Endothelial cell of umbilical vein (primary cell): Measurements from ENCODE around the gene CRYGS. TPM values are rescaled to one million over a fixed set of nuclear protein-coding genes. Genes with fewer than 3 reads are reported as not detected.

Experiments
- BruUV-seq: library from RNA; stranded (reverse); fragments of 400-500 nt; replicated peaks from 2 replicates; lab custom pipeline; 2021; lab: Mats Ljungman, UMichigan
- CTCF ChIA-PET: fragments of 300-600, 350-600 bp; sonication (Branson Sonifier 250); formaldehyde crosslinking; loops from one replicate; lab custom pipeline; 2021; ENCODE audit warnings: antibody characterized with exemption, inconsistent platforms; lab: Charles Lee
- POLR2A ChIA-PET: fragments of 300-600, 350-600 bp; sonication (Branson Sonifier 250); formaldehyde crosslinking; loops from one replicate; lab custom pipeline; 2021; ENCODE audit warnings: antibody characterized with exemption, inconsistent platforms; lab: Charles Lee
- DNase-seq: peaks from one replicate; pipeline ENCODE4 v3.0.0-alpha.2; 2011; ENCODE audit warnings: low read depth, low spot score
- FAIRE-seq: peaks from 2 replicates; lab custom pipeline; 2011; peaks lifted over from hg19 to GRCh38; lab: Jason Lieb, UNC
- H2AFZ ChIP-seq: 2 replicates; pipeline ENCODE4 v1.6.0; 2012; ENCODE audit warnings: low read depth, low read length, control low read depth, inconsistent platforms
- H3K27ac ChIP-seq: 2 replicates; pipeline ENCODE4 v1.5.1; 2011; ENCODE audit warnings: low read depth, mild to moderate bottlenecking, control low read depth, low read length, moderate library complexity; ENCODE audit not compliant: insufficient read depth
- H3K27me3 ChIP-seq, 2 experiments: 2 replicates each; pipeline versions ENCODE4 v1.6.0 to v1.6.1; 2011; ENCODE audit warnings: low read length in 2 of 2, mixed read lengths in 1 of 2; ENCODE audit not compliant: control insufficient read depth in 2 of 2, insufficient read depth in 2 of 2
- H3K36me3 ChIP-seq, 2 experiments: 2 replicates in 1 of 2; 3 replicates in 1 of 2; pipeline ENCODE4 v1.5.1; 2011; ENCODE audit warnings: low read length in 2 of 2, mild to moderate bottlenecking in 1 of 2, moderate library complexity in 1 of 2; ENCODE audit not compliant: control insufficient read depth in 2 of 2, insufficient read depth in 2 of 2; ENCODE audit errors: extremely low read depth in 1 of 2
- H3K4me1 ChIP-seq: 3 replicates; pipeline ENCODE4 v1.5.1; 2011; ENCODE audit warnings: mild to moderate bottlenecking, low read length; ENCODE audit not compliant: control insufficient read depth, insufficient read depth; ENCODE audit errors: extremely low read depth
- H3K4me2 ChIP-seq: 2 replicates; pipeline ENCODE4 v1.6.1; 2011; ENCODE audit warnings: low read length, control low read depth, mixed read lengths; ENCODE audit not compliant: insufficient read depth
- H3K4me3 ChIP-seq, 3 experiments: fragments of 200-600 bp in 1 of 3; sonication (generic), shearing (Covaris generic) in 1 of 3; replicated peaks in 1 of 3; 2 replicates each; pipeline ENCODE4 v1.5.1; 2011 to 2016; ENCODE audit warnings: control low read depth in 3 of 3, low read length in 3 of 3, mild to moderate bottlenecking in 2 of 3, inconsistent platforms in 1 of 3, low read depth in 1 of 3, moderate library complexity in 1 of 3; ENCODE audit not compliant: insufficient read depth in 1 of 3
- H3K79me2 ChIP-seq: 2 replicates; pipeline ENCODE4 v1.6.0; 2012; ENCODE audit warnings: low read length, inconsistent platforms; ENCODE audit not compliant: control insufficient read depth, insufficient read depth
- H3K9ac ChIP-seq: replicated peaks from 2 replicates; pipeline ENCODE3; 2011; ENCODE audit warnings: low read length, control low read depth; ENCODE audit not compliant: insufficient read depth; ENCODE audit errors: extremely low read depth
- H3K9me1 ChIP-seq: replicated peaks from 3 replicates; pipeline ENCODE4 v1.6.0; 2011; ENCODE audit warnings: mild to moderate bottlenecking, low read length; ENCODE audit not compliant: control insufficient read depth, insufficient read depth; ENCODE audit errors: extremely low read depth
- H3K9me3 ChIP-seq: replicated peaks from 2 replicates; pipeline ENCODE4 v1.5.1; 2012; ENCODE audit warnings: low read length, inconsistent platforms; ENCODE audit not compliant: control insufficient read depth, insufficient read depth
- H4K20me1 ChIP-seq: replicated peaks from 2 replicates; pipeline ENCODE3; 2011; ENCODE audit warnings: mild to moderate bottlenecking, low read length; ENCODE audit not compliant: control insufficient read depth, insufficient read depth; ENCODE audit errors: extremely low read depth
- CTCF ChIP-seq, 2 donors: IDR thresholded peaks; 1 replicate in 1 of 2; 2 replicates in 1 of 2; pipeline ENCODE4 v1.5.1; 2011; ENCODE audit warnings: low read length in 2 of 2, mild to moderate bottlenecking in 2 of 2, moderate library complexity in 2 of 2, control low read depth in 1 of 2, inconsistent platforms in 1 of 2, low read depth in 1 of 2; ENCODE audit not compliant: insufficient read depth in 1 of 2; ENCODE audit errors: extremely low read depth in 1 of 2
- EZH2 ChIP-seq: IDR thresholded peaks from 2 replicates; pipeline ENCODE4 v1.6.1; 2012; ENCODE audit warnings: borderline replicate concordance, low read depth, mild to moderate bottlenecking, moderate library complexity, low read length, inconsistent platforms; ENCODE audit not compliant: severe bottlenecking
- FOS ChIP-seq: IDR thresholded peaks from 2 replicates; pipeline ENCODE4 v1.6.1; 2011; ENCODE audit warnings: mild to moderate bottlenecking, low read length, moderate library complexity, borderline replicate concordance; ENCODE audit not compliant: insufficient read depth
- GATA2 ChIP-seq: IDR thresholded peaks from 2 replicates; pipeline ENCODE4 v1.7.0; 2011; ENCODE audit warnings: low read depth, mild to moderate bottlenecking, moderate library complexity, mixed read lengths, low read length; ENCODE audit not compliant: insufficient read length, insufficient read depth
- JUN ChIP-seq: IDR thresholded peaks from 2 replicates; pipeline ENCODE4 v1.6.1; 2011; ENCODE audit warnings: borderline replicate concordance, low read depth; ENCODE audit not compliant: insufficient read length, insufficient read depth
- MAX ChIP-seq: IDR thresholded peaks from 2 replicates; pipeline ENCODE4 v1.6.1; 2011; ENCODE audit not compliant: insufficient read depth, insufficient read length
- MYC ChIP-seq: IDR thresholded peaks from one replicate; pipeline ENCODE4 v1.6.1; 2011; ENCODE audit warnings: mild to moderate bottlenecking, low read depth, low read length
- POLR2A ChIP-seq: IDR thresholded peaks from 2 replicates; pipeline ENCODE4 v1.6.1; 2012; ENCODE audit warnings: low read depth, mild to moderate bottlenecking, control low read depth, low read length
- POLR2AphosphoS5 ChIP-seq: IDR thresholded peaks from 2 replicates; pipeline ENCODE4 v1.6.1; 2012; ENCODE audit warnings: low read depth, mild to moderate bottlenecking, control low read depth, low read length, moderate library complexity; ENCODE audit not compliant: insufficient read depth
- dilution Hi-C: fragments of 300-500 bp; cut with MboI; formaldehyde crosslinking; loops from one replicate; pipeline ENCODE4 v1.15.0; 2019; ENCODE audit warnings: low sequenced_read_pairs; ENCODE audit not compliant: extremely low pct_ligation_motif_present
- intact Hi-C: fragments of 100-400 bp; cut with micrococcal nuclease; formaldehyde crosslinking; loops from one replicate; pipeline ENCODE4 v1.10.0; 2022
- polyA plus RNA-seq, 4 experiments: library from polyadenylated mRNA; depleted of rRNA in 3 of 4; stranded (reverse) in 3 of 4; unstranded in 1 of 4; fragments of >200 nt; gene quantifications; 2 replicates each; pipeline versions ENCODE4 v1.2.1 to v1.2.3, GENCODE V29; 2011 to 2012; ENCODE audit warnings: missing spikeins in 1 of 4
- total RNA-seq: library from RNA; stranded (reverse); gene quantifications from 2 replicates; pipeline ENCODE4 v1.2.3, GENCODE V29; 2021

The CRYGS gene
- total and polyA plus RNA-seq, 2 donors (not counting 3 experiments of a cell fraction or from before 2014, with no cell fraction given) = 5.0 TPM

GRCh38 chr3:186497608-186498007, 46.6 kb downstream of the CRYGS start:
- no peak overlapping the region for H3K27ac ChIP-seq
- CTCF ChIA-PET = no interaction called here
- H3K4me1 ChIP-seq = no peaks in the 10 kb centered on the region
- BruUV-seq = no TSS peak
- intact Hi-C loops = no loop called here
- dilution Hi-C loops = no loop called here
- no peaks in the 10 kb centered on the region for H3K36me3 ChIP-seq
- DNase-seq = no peak
- no peak overlapping the region for H2AFZ ChIP-seq
- no peak for FAIRE-seq
- H3K27me3 ChIP-seq = no peaks in the 10 kb centered on the region
- no peaks in the 10 kb centered on the region for H3K9me3 ChIP-seq
- no peak overlapping the region for H3K4me2 ChIP-seq
- H3K9ac ChIP-seq = no peak overlapping the region
- no peaks in the 10 kb centered on the region for H4K20me1 ChIP-seq
- H3K79me2 ChIP-seq = no peaks in the 10 kb centered on the region
- POLR2A ChIA-PET = no interaction called here
- H3K9me1 ChIP-seq = no peaks in the 10 kb centered on the region
- H3K4me3 ChIP-seq = no peak overlapping the region
- TF ChIP-seq CTCF (IDR thresholded peaks at IDR 0.05; ENCODE audit: extremely low read depth in 1 of 2, insufficient read depth in 1 of 2, low read depth in 1 of 2, low read length in 2 of 2) (no peak), GATA2 (no peak), FOS (no peak), EZH2 (no peak), MAX (no peak), POLR2AphosphoS5 (no peak), JUN (no peak), MYC (no peak), POLR2A (no peak)
